Subcutaneous abdominal adipose tissue (tissue), 5 donors: ENCODE results near the gene SIT1.

Experiments
- H3K27ac ChIP-seq: one replicate; pipeline ENCODE4 v1.7.0; 2013; ENCODE audit warnings: low read depth, mild to moderate bottlenecking, inconsistent platforms, low read length, moderate library complexity
- H3K27me3 ChIP-seq, 5 donors: one replicate each; pipeline ENCODE4 v1.7.0; 2013; ENCODE audit warnings: low read length in 5 of 5, inconsistent platforms in 1 of 5; ENCODE audit not compliant: control insufficient read depth in 5 of 5, insufficient read depth in 4 of 5
- H3K36me3 ChIP-seq, 5 donors: one replicate each; pipeline ENCODE4 v1.7.0; 2013; ENCODE audit warnings: low read length in 5 of 5; ENCODE audit not compliant: control insufficient read depth in 5 of 5, insufficient read depth in 5 of 5
- H3K4me1 ChIP-seq, 5 donors: one replicate each; pipeline ENCODE4 v1.7.0; 2013; ENCODE audit warnings: low read length in 5 of 5, mild to moderate bottlenecking in 3 of 5, moderate library complexity in 1 of 5; ENCODE audit not compliant: control insufficient read depth in 5 of 5, insufficient read depth in 5 of 5
- H3K4me3 ChIP-seq, 5 donors: one replicate each; pipeline ENCODE4 v1.7.0; 2013; ENCODE audit warnings: low read length in 5 of 5, low read depth in 1 of 5
- H3K9ac ChIP-seq, 5 donors: one replicate each; pipeline ENCODE4 v1.7.0; 2013; ENCODE audit warnings: low read length in 5 of 5, mild to moderate bottlenecking in 4 of 5, moderate library complexity in 3 of 5
- H3K9me3 ChIP-seq, 5 donors: one replicate each; pipeline ENCODE4 v1.7.0; 2013; ENCODE audit warnings: low read length in 5 of 5; ENCODE audit not compliant: control insufficient read depth in 5 of 5
- donor health status: healthy.
- donor health status: healthy.
- donor health status: healthy.
- donor health status: healthy.
- donor health status: healthy.

SIT1 gene

GRCh38 chr9:35673132-35674024, 22.6 kb upstream of the SIT1 start, which contains the start of gene CA9:
CA9 (plus strand) TSS chr9:35673928; CDS start chr9:35673960, 32 bp downstream.
- H3K4me1 ChIP-seq = peaks cover 0 to 19% (median 17%) of the 10 kb centered on the region in 5 donors
- no peaks in the 10 kb centered on the region for H3K9me3 ChIP-seq
- no peak within 1 kb of the TSS for H3K27ac ChIP-seq
- H3K36me3 ChIP-seq = no peaks in the 10 kb centered on the region
- H3K4me3 ChIP-seq = no peak within 1 kb of the TSS
- H3K27me3 ChIP-seq = peaks cover 0 to 6% (median 0%) of the 10 kb centered on the region in 5 donors
- H3K9ac ChIP-seq = no peak within 1 kb of the TSS

- H3K4me3 ChIP-seq = no peak overlapping the region
- H3K4me1 ChIP-seq = peaks cover 0 to 18% (median 16%) of the 10 kb centered on the region in 5 donors
- no peak overlapping the region for H3K9ac ChIP-seq
- H3K9me3 ChIP-seq = no peaks in the 10 kb centered on the region
- no peaks in the 10 kb centered on the region for H3K36me3 ChIP-seq
- no peak overlapping the region for H3K27ac ChIP-seq
- H3K27me3 ChIP-seq = no peaks in the 10 kb centered on the region
Measured at GRCh38 chr9:35669331-35670145, 18.8 kb upstream of the SIT1 start.

- H3K9ac ChIP-seq = no peak overlapping the region
- peaks cover 0 to 16% (median 12%) of the 10 kb centered on the region in 5 donors for H3K4me1 ChIP-seq
- no peak overlapping the region for H3K4me3 ChIP-seq
- H3K36me3 ChIP-seq = no peaks in the 10 kb centered on the region
- H3K9me3 ChIP-seq = no peaks in the 10 kb centered on the region
- H3K27ac ChIP-seq = no peak overlapping the region
- no peaks in the 10 kb centered on the region for H3K27me3 ChIP-seq
Measured at GRCh38 chr9:35667939-35668338, 17.2 kb upstream of the SIT1 start.

- Histone ChIP-seq H3K27me3 (no peaks in the 10 kb centered on the region), H3K4me3 (no peak overlapping the region), H3K9me3 (no peaks in the 10 kb centered on the region), H3K9ac (no peak overlapping the region), H3K4me1 (peaks cover 0 to 22% (median 20%) of the 10 kb centered on the region in 5 donors), H3K36me3 (peaks cover 0 to 7% (median 0%) of the 10 kb centered on the region in 5 donors), H3K27ac (no peak overlapping the region)
Measured at GRCh38 chr9:35666549-35666948, 15.8 kb upstream of the SIT1 start.

- no peak overlapping the region for H3K4me3 ChIP-seq
- no peak overlapping the region for H3K9ac ChIP-seq
- peaks cover 0 to 8% (median 1%) of the 10 kb centered on the region in 5 donors for H3K36me3 ChIP-seq
- H3K9me3 ChIP-seq = no peaks in the 10 kb centered on the region
- H3K4me1 ChIP-seq = peaks cover 0 to 26% (median 23%) of the 10 kb centered on the region in 5 donors
- no peak overlapping the region for H3K27ac ChIP-seq
- no peaks in the 10 kb centered on the region for H3K27me3 ChIP-seq
Measured at GRCh38 chr9:35666045-35666444, 15.3 kb upstream of the SIT1 start.

- peaks cover 0 to 32% (median 29%) of the 10 kb centered on the region in 5 donors for H3K4me1 ChIP-seq
- H3K36me3 ChIP-seq = peaks cover 0 to 14% (median 7%) of the 10 kb centered on the region in 5 donors
- no peaks in the 10 kb centered on the region for H3K27me3 ChIP-seq
- H3K9me3 ChIP-seq = no peaks in the 10 kb centered on the region
- no peak overlapping the region for H3K27ac ChIP-seq
- peak overlapping the region; percentile 67 to 77 (median 68) for H3K4me3 ChIP-seq
- H3K9ac ChIP-seq = peak overlapping the region in 4 of 5 donors; percentile 65 to 80 (median 66)
Measured at GRCh38 chr9:35665471-35665818, 14.7 kb upstream of the SIT1 start.

GRCh38 chr9:35664531-35665470, 14.1 kb upstream of the SIT1 start, which contains the start of gene ARHGEF39:
ARHGEF39 (minus strand) TSS chr9:35665195; CDS start chr9:35665169, 26 bp downstream.
- peak within 1 kb of the TSS in 4 of 5 donors; percentile 65 to 80 (median 66) for H3K9ac ChIP-seq
- no peaks in the 10 kb centered on the region for H3K27me3 ChIP-seq
- H3K9me3 ChIP-seq = no peaks in the 10 kb centered on the region
- peak within 1 kb of the TSS; percentile 67 to 77 (median 68) for H3K4me3 ChIP-seq
- no peak within 1 kb of the TSS for H3K27ac ChIP-seq
- peaks cover 0 to 20% (median 11%) of the 10 kb centered on the region in 5 donors for H3K36me3 ChIP-seq
- peaks cover 2 to 38% (median 34%) of the 10 kb centered on the region in 5 donors for H3K4me1 ChIP-seq

GRCh38 chr9:35662437-35662836, 11.7 kb upstream of the SIT1 start:
- H3K4me1 ChIP-seq = peaks cover 14 to 53% (median 46%) of the 10 kb centered on the region in 5 donors
- H3K9me3 ChIP-seq = no peaks in the 10 kb centered on the region
- H3K9ac ChIP-seq = no peak overlapping the region
- H3K4me3 ChIP-seq = no peak overlapping the region
- no peak overlapping the region for H3K27ac ChIP-seq
- peaks cover 0 to 20% (median 11%) of the 10 kb centered on the region in 5 donors for H3K36me3 ChIP-seq
- H3K27me3 ChIP-seq = no peaks in the 10 kb centered on the region

GRCh38 chr9:35661756-35662350, 11.1 kb upstream of the SIT1 start:
- Histone ChIP-seq H3K4me1 (peaks cover 16 to 58% (median 51%) of the 10 kb centered on the region in 5 donors), H3K27ac (peak overlapping the region; percentile 95), H3K36me3 (peaks cover 0 to 20% (median 11%) of the 10 kb centered on the region in 5 donors), H3K9ac (peak overlapping the region in 2 of 5 donors; percentile 2 to 43), H3K27me3 (no peaks in the 10 kb centered on the region), H3K4me3 (no peak overlapping the region), H3K9me3 (no peaks in the 10 kb centered on the region)
